MM.1S (cell line): ENCODE data around the gene CNTNAP4.

Experiments used
- EZH2 ChIP-seq: fragments of 300-600 bp; sonication (generic); optimal IDR thresholded peaks from 2 replicates; pipeline ENCODE3; 2017; ENCODE audit warnings: low read depth, mild to moderate bottlenecking, antibody characterized with exemption, low read length, mixed read lengths
- EZH2phosphoT487 ChIP-seq: fragments of 300-600 bp; sonication (generic); IDR thresholded peaks from 2 replicates; pipeline ENCODE4 v1.6.1; 2018; ENCODE audit warnings: antibody characterized with exemption, low read length
- TF ChIP-seq, protein P1 (sequence below): fragments of 300-600 bp; sonication (generic); IDR thresholded peaks from 2 replicates; pipeline ENCODE4 v1.5.1; 2016; ENCODE audit warnings: antibody characterized with exemption, low read length, mixed read lengths

DNA sequence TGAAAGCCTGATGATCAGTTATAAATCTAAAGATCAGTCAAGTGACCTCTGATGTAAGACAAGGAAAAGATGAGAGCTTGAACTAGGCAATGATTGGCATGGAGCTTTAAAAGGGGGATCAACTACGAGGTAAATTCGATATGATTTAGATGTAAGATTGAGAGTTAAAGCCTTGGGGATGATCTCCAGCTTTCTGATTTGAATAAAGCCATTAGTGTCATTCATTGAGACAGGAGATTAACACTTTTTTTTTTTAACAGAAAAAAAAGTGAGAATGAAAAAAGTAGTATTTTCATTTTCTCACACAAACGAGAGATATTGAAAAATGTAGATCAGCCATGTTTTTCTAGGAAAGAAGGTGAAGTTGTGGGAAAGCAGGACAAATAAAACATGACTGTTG lies 225.4 kb downstream of the CNTNAP4 start:
- TF ChIP-seq, protein P1, sequence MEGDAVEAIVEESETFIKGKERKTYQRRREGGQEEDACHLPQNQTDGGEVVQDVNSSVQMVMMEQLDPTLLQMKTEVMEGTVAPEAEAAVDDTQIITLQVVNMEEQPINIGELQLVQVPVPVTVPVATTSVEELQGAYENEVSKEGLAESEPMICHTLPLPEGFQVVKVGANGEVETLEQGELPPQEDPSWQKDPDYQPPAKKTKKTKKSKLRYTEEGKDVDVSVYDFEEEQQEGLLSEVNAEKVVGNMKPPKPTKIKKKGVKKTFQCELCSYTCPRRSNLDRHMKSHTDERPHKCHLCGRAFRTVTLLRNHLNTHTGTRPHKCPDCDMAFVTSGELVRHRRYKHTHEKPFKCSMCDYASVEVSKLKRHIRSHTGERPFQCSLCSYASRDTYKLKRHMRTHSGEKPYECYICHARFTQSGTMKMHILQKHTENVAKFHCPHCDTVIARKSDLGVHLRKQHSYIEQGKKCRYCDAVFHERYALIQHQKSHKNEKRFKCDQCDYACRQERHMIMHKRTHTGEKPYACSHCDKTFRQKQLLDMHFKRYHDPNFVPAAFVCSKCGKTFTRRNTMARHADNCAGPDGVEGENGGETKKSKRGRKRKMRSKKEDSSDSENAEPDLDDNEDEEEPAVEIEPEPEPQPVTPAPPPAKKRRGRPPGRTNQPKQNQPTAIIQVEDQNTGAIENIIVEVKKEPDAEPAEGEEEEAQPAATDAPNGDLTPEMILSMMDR = no peak
- TF ChIP-seq EZH2 (no peak), EZH2phosphoT487 (no peak)
